GM12875 (cell line): Measurements from ENCODE around the gene CASP10.
A peak's percentile ranks its signal among the peaks of the same experiment; 100 is the strongest.
"Not testable (repeated sequence)": the region's sequence is repeated elsewhere in the genome, so short reads cannot be mapped to it uniquely, and the experiment has no call there.

Experiments
- H3K4me3 ChIP-seq: one replicate; pipeline ENCODE4 v1.5.1; 2011; ENCODE audit warnings: low read depth, low read length, control low read depth
- TF ChIP-seq, protein P1 (sequence below): IDR thresholded peaks from 2 replicates; pipeline ENCODE4 v1.5.1; 2011; ENCODE audit warnings: low read depth, mild to moderate bottlenecking, control low read depth, inconsistent platforms, low read length, moderate library complexity, borderline replicate concordance; ENCODE audit not compliant: insufficient read depth

The CASP10 gene

DNA sequence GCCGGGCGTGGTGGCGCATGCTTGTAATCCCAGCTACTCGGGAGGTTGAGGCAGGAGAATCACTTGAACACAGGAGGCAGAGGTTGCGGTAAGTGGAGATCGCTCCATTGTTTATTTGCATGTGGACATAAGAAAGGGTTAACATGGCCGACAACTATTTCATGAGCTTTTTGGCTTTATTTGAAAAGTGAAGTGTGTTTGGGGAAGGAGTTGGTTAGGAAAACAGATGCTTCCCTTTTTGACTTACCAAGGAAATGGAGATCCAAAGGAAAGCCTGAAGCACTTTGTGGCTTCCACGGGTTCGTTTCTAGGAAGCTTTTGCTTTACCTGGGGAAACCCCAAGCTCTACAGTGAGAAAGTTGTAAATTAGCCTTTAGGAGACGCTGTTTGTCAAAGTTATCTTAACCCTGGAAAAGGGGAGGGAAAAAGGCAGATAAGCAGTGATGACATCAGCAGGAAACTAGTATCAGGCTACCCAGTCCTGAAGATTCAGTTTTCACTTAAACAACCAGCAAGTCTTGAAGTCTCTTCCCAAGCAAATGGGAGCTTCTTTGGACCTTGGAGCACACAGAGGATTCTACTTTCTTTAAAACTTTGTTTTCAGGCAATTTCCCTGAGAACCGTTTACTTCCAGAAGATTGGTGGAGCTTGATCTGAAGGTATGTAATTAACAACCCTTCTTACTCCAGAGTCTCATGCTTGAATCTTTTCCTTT is at the start of gene CASP10:
Gene CASP10 (plus strand): TSS at position 492 of the 715 bp plus-strand sequence. CDS start 2,637 bp downstream, outside the sequence.
- TF ChIP-seq, protein P1, sequence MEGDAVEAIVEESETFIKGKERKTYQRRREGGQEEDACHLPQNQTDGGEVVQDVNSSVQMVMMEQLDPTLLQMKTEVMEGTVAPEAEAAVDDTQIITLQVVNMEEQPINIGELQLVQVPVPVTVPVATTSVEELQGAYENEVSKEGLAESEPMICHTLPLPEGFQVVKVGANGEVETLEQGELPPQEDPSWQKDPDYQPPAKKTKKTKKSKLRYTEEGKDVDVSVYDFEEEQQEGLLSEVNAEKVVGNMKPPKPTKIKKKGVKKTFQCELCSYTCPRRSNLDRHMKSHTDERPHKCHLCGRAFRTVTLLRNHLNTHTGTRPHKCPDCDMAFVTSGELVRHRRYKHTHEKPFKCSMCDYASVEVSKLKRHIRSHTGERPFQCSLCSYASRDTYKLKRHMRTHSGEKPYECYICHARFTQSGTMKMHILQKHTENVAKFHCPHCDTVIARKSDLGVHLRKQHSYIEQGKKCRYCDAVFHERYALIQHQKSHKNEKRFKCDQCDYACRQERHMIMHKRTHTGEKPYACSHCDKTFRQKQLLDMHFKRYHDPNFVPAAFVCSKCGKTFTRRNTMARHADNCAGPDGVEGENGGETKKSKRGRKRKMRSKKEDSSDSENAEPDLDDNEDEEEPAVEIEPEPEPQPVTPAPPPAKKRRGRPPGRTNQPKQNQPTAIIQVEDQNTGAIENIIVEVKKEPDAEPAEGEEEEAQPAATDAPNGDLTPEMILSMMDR, result peak; percentile 56
- peak within 1 kb of the TSS; percentile 60 for H3K4me3 ChIP-seq

DNA sequence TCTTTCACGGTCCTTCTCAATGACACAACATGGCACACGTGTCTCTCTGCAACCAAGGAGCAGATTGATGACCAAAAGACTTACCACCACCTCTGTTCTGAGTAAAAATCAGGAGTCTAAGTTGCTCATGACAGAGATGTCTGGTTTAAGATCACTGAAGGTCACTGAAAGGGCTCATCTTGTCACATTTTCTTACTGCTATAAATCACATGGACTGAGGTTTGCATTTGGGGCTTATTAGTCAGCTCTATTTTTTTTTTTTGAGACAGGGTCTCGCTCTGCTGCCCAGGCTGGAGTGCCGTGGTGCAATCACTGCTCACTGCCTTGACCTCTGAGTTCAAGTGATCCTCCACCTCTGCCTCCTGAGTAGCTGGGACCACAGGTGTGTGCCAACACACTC is 47.6 kb upstream of the CASP10 start:
- H3K4me3 ChIP-seq, result no peak overlapping the region
- TF ChIP-seq, protein P1, result no peak

- H3K4me3 ChIP-seq, result no peak overlapping the region
- TF ChIP-seq, protein P1, result no peak
Observed at GRCh38 chr2:201136889-201137321, 46.0 kb upstream of the CASP10 start.

GRCh38 chr2:201137505-201138400 is 45.2 kb upstream of the CASP10 start:
- no peak overlapping the region for H3K4me3 ChIP-seq
- TF ChIP-seq, protein P1, result no peak

DNA sequence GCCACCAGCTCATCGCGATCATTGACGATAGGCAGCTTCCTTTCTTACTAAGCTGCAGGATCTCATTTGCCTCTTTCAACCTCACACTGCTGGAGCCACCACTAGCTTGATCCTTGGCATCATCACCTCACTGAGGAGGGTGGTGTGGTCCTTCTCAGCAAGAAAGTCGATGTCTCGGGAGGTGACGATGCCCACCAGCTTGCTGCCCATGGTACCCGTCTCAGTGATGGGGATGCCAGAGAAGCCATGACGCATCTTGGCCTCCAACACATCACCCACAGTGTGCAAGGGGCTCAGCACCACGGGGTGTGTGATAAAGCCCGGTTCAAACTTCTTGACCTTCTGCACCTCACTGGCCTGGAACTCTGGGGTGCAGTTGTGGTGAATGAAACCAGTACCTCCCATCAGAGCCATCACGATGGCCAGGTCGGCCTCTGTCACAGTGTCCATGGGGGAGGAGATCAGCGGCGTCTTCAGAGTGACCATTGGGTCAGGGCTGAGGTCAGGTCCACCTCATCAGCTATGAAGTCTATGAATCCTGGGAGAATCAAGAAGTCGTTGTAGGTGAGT is 44.5 kb upstream of the CASP10 start:
- TF ChIP-seq, protein P1, result no peak
- H3K4me3 ChIP-seq, result no peak overlapping the region

DNA sequence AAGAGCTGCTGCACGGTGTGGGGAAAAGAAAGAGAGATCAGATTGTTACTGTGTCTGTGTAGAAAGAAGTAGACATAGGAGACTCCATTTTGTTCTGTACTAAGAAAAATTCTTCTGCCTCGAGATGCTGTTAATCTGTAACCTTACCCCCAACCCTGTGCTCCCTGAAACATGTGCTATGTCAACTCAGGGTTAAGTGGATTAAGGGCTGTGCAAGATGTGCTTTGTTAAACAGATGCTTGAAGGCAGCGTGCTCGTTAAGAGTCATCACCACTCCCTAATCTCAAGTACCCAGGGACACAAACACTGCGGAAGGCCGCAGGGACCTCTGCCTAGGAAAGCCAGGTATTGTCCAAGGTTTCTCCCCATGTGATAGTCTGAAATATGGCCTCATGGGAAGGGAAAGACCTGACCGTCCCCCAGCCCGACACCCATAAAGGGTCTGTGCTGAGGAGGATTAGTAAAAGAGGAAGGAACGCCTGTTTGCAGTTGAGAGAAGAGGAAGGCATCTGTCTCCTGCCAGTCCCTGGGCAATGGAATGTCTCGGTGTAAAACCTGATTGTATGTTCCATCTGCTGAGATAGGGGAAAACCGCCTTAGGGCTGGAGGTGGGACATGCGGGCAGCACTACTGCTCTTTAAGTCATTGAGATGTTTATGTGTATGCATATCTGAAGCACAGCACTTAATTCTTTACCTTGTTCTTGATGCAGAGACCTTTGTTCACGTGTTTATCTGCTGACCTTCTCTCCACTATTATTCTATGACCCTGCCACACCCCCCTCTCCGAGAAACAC is 43.8 kb upstream of the CASP10 start:
- H3K4me3 ChIP-seq, result not testable (repeated sequence)
